Astrocyte (in vitro differentiated cells and primary cell): ENCODE results near the gene RICTOR. TPM values are rescaled to one million over a fixed set of nuclear protein-coding genes. Genes with fewer than 3 reads are reported as not detected.

Experiments used
- DNase-seq: peaks from one replicate; pipeline ENCODE4 v3.0.0-alpha.2; 2010; ENCODE audit warnings: low read depth
- FAIRE-seq: peaks from 2 replicates; lab custom pipeline; 2011; peaks lifted over from hg19 to GRCh38; lab: Jason Lieb, UNC
- H2AFZ ChIP-seq: 2 replicates; pipeline ENCODE4 v1.6.0; 2012; ENCODE audit warnings: low read depth, low read length, inconsistent platforms
- H3K27ac ChIP-seq: 2 replicates; pipeline ENCODE4 v1.5.1; 2011; ENCODE audit warnings: low read depth, low read length, inconsistent platforms
- H3K27me3 ChIP-seq: 2 replicates; pipeline ENCODE4 v1.6.0; 2011; ENCODE audit warnings: low read length, inconsistent platforms; ENCODE audit not compliant: insufficient read depth
- H3K36me3 ChIP-seq: 2 replicates; pipeline ENCODE4 v1.5.1; 2011; ENCODE audit warnings: low read length, inconsistent platforms; ENCODE audit not compliant: insufficient read depth
- H3K4me1 ChIP-seq: 2 replicates; pipeline ENCODE4 v1.5.1; 2011; ENCODE audit warnings: low read length, inconsistent platforms; ENCODE audit not compliant: insufficient read depth
- H3K4me2 ChIP-seq: 2 replicates; pipeline ENCODE4 v1.6.0; 2012; ENCODE audit warnings: low read length, inconsistent platforms
- H3K4me3 ChIP-seq: 2 replicates; pipeline ENCODE4 v1.5.1; 2011; ENCODE audit warnings: low read depth, mild to moderate bottlenecking, low read length, inconsistent platforms; ENCODE audit not compliant: insufficient read depth
- H3K79me2 ChIP-seq: 2 replicates; pipeline ENCODE4 v1.6.0; 2012; ENCODE audit warnings: mild to moderate bottlenecking, low read length, inconsistent platforms; ENCODE audit not compliant: insufficient read depth
- H3K9ac ChIP-seq: 2 replicates; pipeline ENCODE4 v1.6.0; 2012; ENCODE audit warnings: mild to moderate bottlenecking, low read length, inconsistent platforms
- H3K9me3 ChIP-seq: 2 replicates; pipeline ENCODE4 v1.5.1; 2012; ENCODE audit warnings: low read depth, mild to moderate bottlenecking, low read length, inconsistent platforms; ENCODE audit not compliant: insufficient read depth
- H4K20me1 ChIP-seq: 2 replicates; pipeline ENCODE4 v1.6.0; 2012; ENCODE audit warnings: low read length, inconsistent platforms; ENCODE audit not compliant: insufficient read depth
- H3K27ac Mint-ChIP-seq: one replicate; pipeline ENCODE4 v1.8.0; 2021; ENCODE audit warnings: mild to moderate bottlenecking, mixed read lengths; ENCODE audit not compliant: unreplicated experiment
- H3K27me3 Mint-ChIP-seq: one replicate; pipeline ENCODE4 v1.8.0; 2021; ENCODE audit warnings: low read depth, mixed read lengths; ENCODE audit not compliant: unreplicated experiment
- H3K36me3 Mint-ChIP-seq: one replicate; pipeline ENCODE4 v1.8.0; 2021; ENCODE audit warnings: low read depth, mixed read lengths; ENCODE audit not compliant: unreplicated experiment
- H3K4me1 Mint-ChIP-seq: one replicate; pipeline ENCODE4 v1.8.0; 2021; ENCODE audit warnings: low read depth, mixed read lengths; ENCODE audit not compliant: unreplicated experiment
- H3K4me3 Mint-ChIP-seq: one replicate; pipeline ENCODE4 v1.8.0; 2021; ENCODE audit warnings: mild to moderate bottlenecking, moderate library complexity, mixed read lengths; ENCODE audit not compliant: unreplicated experiment
- H3K9me3 Mint-ChIP-seq: one replicate; pipeline ENCODE4 v1.8.0; 2021; ENCODE audit warnings: mild to moderate bottlenecking, mixed read lengths; ENCODE audit not compliant: unreplicated experiment
- EZH2 ChIP-seq: IDR thresholded peaks from 2 replicates; pipeline ENCODE4 v1.6.1; 2012; ENCODE audit warnings: mild to moderate bottlenecking, low read length, inconsistent platforms; ENCODE audit not compliant: insufficient read depth
- total RNA-seq: library from RNA; stranded (reverse); gene quantifications from 2 replicates; pipeline ENCODE4 v1.2.1, GENCODE V29; 2021
- TF ChIP-seq, protein P1 (sequence below): IDR thresholded peaks from 2 replicates; pipeline ENCODE4 v1.5.1; 2011; ENCODE audit warnings: low read depth, mild to moderate bottlenecking, inconsistent platforms, low read length, moderate library complexity; ENCODE audit not compliant: insufficient read depth

RICTOR gene
- total RNA-seq, 1 donor from 2014 or later = 43.2 TPM

DNA sequence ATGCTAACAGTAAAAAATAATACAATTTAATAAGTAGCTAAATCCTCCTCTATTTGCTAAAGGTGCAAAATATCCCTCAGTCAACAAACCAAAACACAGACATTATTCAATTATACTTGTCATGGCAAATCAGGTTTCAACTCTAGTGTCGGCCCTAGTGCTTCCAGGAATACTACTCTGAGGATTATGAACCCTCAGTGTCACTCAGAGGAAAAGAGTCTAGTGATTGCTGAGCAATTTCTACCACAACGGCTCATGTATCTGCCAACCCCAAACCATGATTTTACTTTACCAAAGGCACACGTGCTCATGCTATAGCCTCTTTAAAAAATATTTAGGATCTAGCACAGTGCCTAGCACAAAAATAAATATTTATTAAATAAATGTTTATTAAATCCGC is 21.0 kb downstream of the RICTOR start:
- TF ChIP-seq EZH2 = no peak
- TF ChIP-seq, protein P1, sequence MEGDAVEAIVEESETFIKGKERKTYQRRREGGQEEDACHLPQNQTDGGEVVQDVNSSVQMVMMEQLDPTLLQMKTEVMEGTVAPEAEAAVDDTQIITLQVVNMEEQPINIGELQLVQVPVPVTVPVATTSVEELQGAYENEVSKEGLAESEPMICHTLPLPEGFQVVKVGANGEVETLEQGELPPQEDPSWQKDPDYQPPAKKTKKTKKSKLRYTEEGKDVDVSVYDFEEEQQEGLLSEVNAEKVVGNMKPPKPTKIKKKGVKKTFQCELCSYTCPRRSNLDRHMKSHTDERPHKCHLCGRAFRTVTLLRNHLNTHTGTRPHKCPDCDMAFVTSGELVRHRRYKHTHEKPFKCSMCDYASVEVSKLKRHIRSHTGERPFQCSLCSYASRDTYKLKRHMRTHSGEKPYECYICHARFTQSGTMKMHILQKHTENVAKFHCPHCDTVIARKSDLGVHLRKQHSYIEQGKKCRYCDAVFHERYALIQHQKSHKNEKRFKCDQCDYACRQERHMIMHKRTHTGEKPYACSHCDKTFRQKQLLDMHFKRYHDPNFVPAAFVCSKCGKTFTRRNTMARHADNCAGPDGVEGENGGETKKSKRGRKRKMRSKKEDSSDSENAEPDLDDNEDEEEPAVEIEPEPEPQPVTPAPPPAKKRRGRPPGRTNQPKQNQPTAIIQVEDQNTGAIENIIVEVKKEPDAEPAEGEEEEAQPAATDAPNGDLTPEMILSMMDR = no peak

DNA sequence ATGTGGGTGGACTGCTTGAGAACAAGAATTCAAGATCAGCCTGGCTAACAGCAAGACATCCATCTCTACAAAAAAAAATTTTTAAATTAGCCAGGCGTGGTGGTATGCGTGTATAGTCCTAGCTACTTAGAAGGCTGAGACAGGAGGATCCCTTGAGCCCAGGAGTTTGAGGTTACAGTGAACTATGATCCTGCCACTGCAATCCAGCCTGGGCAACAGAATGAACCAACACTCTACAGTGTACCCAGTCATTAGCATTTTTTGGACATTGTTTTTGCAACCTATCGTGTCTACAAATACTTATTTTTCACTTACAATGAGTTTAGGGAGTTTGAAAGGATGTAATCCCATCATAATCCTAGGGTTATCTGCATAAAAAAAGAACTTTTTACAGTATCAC is 22.1 kb downstream of the RICTOR start:
- no peak for DNase-seq
- H4K20me1 ChIP-seq = peaks cover 39% of the 10 kb centered on the region
- H3K27me3 Mint-ChIP-seq = no peaks in the 10 kb centered on the region
- no peaks in the 10 kb centered on the region for H3K36me3 Mint-ChIP-seq
- H3K27ac ChIP-seq = no peak overlapping the region
- TF ChIP-seq, protein P1 = no peak
- no peak overlapping the region for H3K4me3 Mint-ChIP-seq
- no peak overlapping the region for H2AFZ ChIP-seq
- no peaks in the 10 kb centered on the region for H3K27me3 ChIP-seq
- no peaks in the 10 kb centered on the region for H3K4me1 ChIP-seq
- no peak overlapping the region for H3K4me2 ChIP-seq
- FAIRE-seq = no peak
- no peaks in the 10 kb centered on the region for H3K4me1 Mint-ChIP-seq
- H3K36me3 ChIP-seq = no peaks in the 10 kb centered on the region
- no peak overlapping the region for H3K9ac ChIP-seq
- H3K9me3 Mint-ChIP-seq = no peaks in the 10 kb centered on the region
- H3K79me2 ChIP-seq = peaks cover 93% of the 10 kb centered on the region
- H3K27ac Mint-ChIP-seq = no peak overlapping the region
- H3K9me3 ChIP-seq = no peaks in the 10 kb centered on the region
- no peak overlapping the region for H3K4me3 ChIP-seq

More for the DNA sequence above, 21.0 kb downstream of the RICTOR start:
- no peak overlapping the region for H2AFZ ChIP-seq
- no peaks in the 10 kb centered on the region for H3K36me3 ChIP-seq
- no peak overlapping the region for H3K27ac Mint-ChIP-seq
- H3K4me2 ChIP-seq = no peak overlapping the region
- H3K9ac ChIP-seq = no peak overlapping the region
- H3K4me1 ChIP-seq = no peaks in the 10 kb centered on the region
- no peaks in the 10 kb centered on the region for H3K27me3 Mint-ChIP-seq
- no peak overlapping the region for H3K4me3 ChIP-seq
- no peaks in the 10 kb centered on the region for H3K36me3 Mint-ChIP-seq
- no peaks in the 10 kb centered on the region for H3K9me3 ChIP-seq
- no peaks in the 10 kb centered on the region for H3K9me3 Mint-ChIP-seq
- peaks cover 92% of the 10 kb centered on the region for H3K79me2 ChIP-seq
- H3K4me1 Mint-ChIP-seq = no peaks in the 10 kb centered on the region
- peaks cover 39% of the 10 kb centered on the region for H4K20me1 ChIP-seq
- no peak overlapping the region for H3K4me3 Mint-ChIP-seq
- no peaks in the 10 kb centered on the region for H3K27me3 ChIP-seq
- H3K27ac ChIP-seq = no peak overlapping the region
- DNase-seq = no peak
- no peak for FAIRE-seq

DNA sequence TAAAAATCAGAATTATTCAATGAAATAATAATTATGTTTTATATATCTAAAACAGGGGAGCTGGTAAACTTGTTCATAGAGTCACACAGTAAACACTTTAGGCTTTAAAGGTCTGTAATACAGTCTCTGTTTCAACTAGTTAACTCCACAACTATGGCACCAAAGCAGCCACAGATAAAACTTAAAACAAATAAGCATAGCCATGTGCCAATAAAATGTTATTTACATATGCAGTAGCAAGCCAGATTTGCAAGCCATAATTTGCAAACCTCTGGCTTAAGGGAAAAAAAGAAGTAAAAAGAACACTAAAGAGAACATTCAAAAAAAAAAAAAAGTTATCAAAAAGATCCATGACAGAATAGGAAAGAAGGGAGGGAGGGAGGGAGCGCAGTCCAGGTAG is 24.9 kb downstream of the RICTOR start:
- Histone ChIP-seq H3K9me3 (no peaks in the 10 kb centered on the region), H3K27ac (no peak overlapping the region), H3K9ac (no peak overlapping the region), H3K27me3 (no peaks in the 10 kb centered on the region), H3K4me2 (no peak overlapping the region), H3K4me3 (no peak overlapping the region), H3K4me1 (no peaks in the 10 kb centered on the region), H3K36me3 (no peaks in the 10 kb centered on the region), H2AFZ (no peak overlapping the region), H4K20me1 (peaks cover 27% of the 10 kb centered on the region), H3K79me2 (peaks cover 93% of the 10 kb centered on the region)
- no peaks in the 10 kb centered on the region for H3K9me3 Mint-ChIP-seq
- no peak overlapping the region for H3K27ac Mint-ChIP-seq
- no peaks in the 10 kb centered on the region for H3K4me1 Mint-ChIP-seq
- FAIRE-seq (no peak), DNase-seq (no peak)
- peaks cover 5% of the 10 kb centered on the region for H3K36me3 Mint-ChIP-seq
- no peak for TF ChIP-seq EZH2
- TF ChIP-seq, protein P1 = no peak
- H3K27me3 Mint-ChIP-seq = no peaks in the 10 kb centered on the region
- H3K4me3 Mint-ChIP-seq = no peak overlapping the region
